ENCODE data around the gene VPS11.
A peak's percentile ranks its signal among the peaks of the same experiment; 100 is the strongest.

The VPS11 gene

GRCh38 chr11:119116235-119116594 is 48.6 kb downstream of the VPS11 start:
- no peak overlapping the region for H3K4me3 ChIP-seq (ENCODE audit: low read depth, low read length)
- no peak for DNase-seq (ENCODE audit: low read depth)
- TF ChIP-seq CTCF (IDR thresholded peaks at IDR 0.05; ENCODE audit: low read depth, low read length, missing control alignments): no peak

- H3K4me3 ChIP-seq (ENCODE audit: low read depth, low read length): no peak overlapping the region
- no peak for DNase-seq (ENCODE audit: low read depth)
- TF ChIP-seq CTCF (IDR thresholded peaks at IDR 0.05; ENCODE audit: low read depth, low read length, missing control alignments): no peak
These were observed 49.0 kb downstream of the VPS11 start for GRCh38 chr11:119116601-119117000.

- TF ChIP-seq CTCF (IDR thresholded peaks at IDR 0.05; ENCODE audit: low read depth, low read length, missing control alignments): no peak
- no peak overlapping the region for H3K4me3 ChIP-seq (ENCODE audit: low read depth, low read length)
- DNase-seq (ENCODE audit: low read depth): no peak
These were observed 49.5 kb downstream of the VPS11 start for GRCh38 chr11:119117004-119117706.

- no peak for DNase-seq (ENCODE audit: low read depth)
- TF ChIP-seq CTCF (IDR thresholded peaks at IDR 0.05; ENCODE audit: low read depth, low read length, missing control alignments): no peak
These were observed 50.6 kb downstream of the VPS11 start for GRCh38 chr11:119118227-119118626.

GRCh38 chr11:119118946-119119345 is 51.3 kb downstream of the VPS11 start:
- TF ChIP-seq CTCF (IDR thresholded peaks at IDR 0.05; ENCODE audit: low read depth, low read length, missing control alignments): no peak
- no peak for DNase-seq (ENCODE audit: low read depth)
- H3K4me3 ChIP-seq (ENCODE audit: low read depth, low read length): no peak overlapping the region

More at GRCh38 chr11:119118227-119118626, 50.6 kb downstream of the VPS11 start:
- no peak overlapping the region for H3K4me3 ChIP-seq (ENCODE audit: low read depth, low read length)

- H3K4me3 ChIP-seq (ENCODE audit: low read depth, low read length): peak overlapping the region; percentile 60
- no peak for DNase-seq (ENCODE audit: low read depth)
- no peak for TF ChIP-seq CTCF (IDR thresholded peaks at IDR 0.05; ENCODE audit: low read depth, low read length, missing control alignments)
These were observed 53.0 kb downstream of the VPS11 start for GRCh38 chr11:119120639-119121007.

Data from GM12864 (cell line).